T-helper 22 cell (primary cell): ENCODE measurements around the gene SAFB2.

ENCODE experiments used
- DNase-seq: peaks from one replicate; pipeline ENCODE4 v3.0.0-alpha.2; 2020; ENCODE audit warnings: low read depth

The SAFB2 gene

DNA sequence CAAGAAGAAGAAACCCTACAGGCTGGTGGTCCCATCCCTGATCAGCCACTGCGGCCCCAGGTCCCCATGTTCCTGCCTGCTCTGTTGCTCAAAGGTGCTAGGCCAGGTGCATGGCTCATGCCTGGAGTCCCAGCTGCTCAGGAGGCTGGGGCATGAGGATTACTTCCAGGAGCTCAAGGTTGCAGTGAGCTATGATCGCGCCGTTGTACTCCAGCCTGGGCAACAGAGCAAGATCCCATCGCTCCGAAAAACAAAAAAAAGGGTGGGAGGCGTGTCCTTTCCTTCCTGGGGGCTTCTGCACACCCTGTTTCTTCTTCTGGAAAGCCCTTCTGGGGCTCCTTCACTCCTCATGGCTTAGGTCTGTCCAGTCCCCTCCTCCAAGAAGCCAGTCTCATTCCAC, 42.9 kb downstream of the SAFB2 start:
- DNase-seq = no peak

DNA sequence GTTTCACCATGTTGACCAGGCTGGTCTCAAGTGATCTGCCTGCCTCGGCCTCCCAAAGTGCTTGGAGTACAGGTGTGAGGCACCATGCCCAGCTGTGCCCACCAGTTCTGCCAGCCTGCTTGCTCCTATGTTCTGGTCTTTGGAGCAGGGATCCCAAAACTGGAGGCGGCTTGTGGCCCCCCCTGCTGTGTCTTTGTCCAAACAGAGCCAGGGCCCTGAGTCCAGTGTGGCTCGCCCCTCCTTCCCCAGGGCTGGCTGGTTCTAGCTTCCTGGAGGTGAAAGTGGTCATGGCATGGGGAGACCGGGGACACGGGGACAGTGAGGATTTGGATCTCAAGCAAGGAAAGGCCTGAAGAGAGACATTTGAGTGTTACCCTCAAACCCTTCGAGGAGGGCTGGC, 43.3 kb downstream of the SAFB2 start:
- no peak for DNase-seq

DNA sequence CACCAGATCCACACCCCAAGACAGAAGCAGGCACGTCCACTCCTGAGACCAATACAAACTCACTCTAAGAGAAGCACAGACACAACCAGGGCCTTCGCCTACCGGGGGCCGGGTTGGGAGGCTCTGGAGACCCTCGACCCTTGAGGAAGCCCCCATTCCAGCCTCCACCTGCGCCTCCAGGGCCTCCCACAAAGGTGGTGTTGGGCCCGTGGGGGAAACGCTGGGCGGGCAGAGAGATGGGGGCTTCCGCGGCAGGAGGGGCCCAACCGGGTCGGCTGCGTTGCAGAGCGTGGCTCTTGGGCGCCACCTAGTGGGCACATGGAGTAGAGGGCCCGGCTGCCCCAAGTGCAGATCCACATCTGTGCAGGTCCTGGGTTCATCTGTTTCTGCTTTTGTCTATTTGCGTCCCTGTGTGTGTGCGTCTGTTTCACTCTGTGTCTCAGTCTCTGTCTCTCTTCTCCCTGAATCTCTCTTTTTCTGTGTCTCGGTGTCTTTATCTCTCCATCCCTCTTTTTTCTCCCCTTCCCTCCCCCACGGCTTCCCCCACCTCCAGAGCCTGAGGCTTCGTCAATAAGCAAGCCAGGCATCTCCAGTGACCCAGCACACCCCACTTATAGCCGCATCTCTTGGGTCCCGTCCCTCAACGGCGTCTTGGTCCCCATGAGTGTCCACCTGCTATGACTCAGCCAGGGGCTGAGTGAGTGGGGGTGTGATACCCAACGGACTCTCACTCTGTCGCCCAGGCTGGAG, 44.3 kb downstream of the SAFB2 start:
- DNase-seq = peak; percentile 25

DNA sequence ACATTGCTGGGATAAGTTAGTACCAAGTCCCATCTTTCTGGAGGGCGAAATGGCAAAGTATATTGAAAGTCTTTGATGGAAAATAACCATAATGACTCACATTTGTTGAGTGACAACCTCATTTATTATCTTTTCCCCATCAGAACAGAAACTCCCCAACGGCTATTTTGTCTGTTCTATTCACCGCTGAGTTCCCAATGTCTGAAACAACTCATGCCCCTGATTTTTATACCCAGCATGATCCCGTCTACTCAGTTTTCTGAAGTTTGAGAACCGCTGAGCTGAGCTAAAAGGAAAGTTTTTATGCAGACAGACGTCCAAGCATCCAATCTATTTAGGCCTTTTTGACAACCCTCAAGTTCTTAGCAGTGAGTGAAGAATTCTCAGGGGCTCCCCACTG, 47.0 kb downstream of the SAFB2 start:
- DNase-seq = no peak

DNA sequence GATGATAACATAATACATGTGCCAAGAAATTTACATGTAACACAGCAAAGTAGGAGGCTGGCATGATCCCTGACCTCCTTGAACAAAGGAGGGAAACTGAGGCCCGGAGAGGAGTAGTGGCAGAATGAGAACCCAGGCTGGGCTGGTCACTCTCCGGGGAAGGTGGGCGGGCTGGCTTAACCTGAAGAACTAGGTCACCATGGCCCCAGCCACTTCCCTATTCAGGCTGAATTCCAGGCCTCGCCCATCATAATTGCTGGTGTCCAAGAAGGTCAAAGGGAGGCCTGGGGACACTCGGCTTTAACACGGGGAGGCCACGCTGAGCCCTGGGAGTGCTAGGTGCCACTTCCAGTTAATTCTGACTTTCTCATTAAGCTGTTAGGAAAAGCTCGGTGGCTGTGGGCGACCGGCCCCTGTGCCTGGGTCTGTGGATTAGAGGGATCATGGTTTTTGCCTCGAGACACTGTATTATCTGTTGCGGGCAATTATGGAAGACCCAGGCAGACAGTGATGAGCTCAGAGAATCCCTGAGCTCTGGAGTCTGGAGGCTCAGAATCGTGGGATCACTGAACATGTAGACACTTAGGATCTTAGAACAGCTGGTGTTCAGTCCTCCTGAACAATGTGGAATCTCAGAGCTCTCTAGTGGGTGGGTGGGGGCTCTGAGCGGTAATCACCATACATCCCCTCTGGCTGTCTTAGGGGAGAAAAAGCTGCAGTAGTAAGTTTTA, 49.9 kb downstream of the SAFB2 start:
- DNase-seq = no peak

DNA sequence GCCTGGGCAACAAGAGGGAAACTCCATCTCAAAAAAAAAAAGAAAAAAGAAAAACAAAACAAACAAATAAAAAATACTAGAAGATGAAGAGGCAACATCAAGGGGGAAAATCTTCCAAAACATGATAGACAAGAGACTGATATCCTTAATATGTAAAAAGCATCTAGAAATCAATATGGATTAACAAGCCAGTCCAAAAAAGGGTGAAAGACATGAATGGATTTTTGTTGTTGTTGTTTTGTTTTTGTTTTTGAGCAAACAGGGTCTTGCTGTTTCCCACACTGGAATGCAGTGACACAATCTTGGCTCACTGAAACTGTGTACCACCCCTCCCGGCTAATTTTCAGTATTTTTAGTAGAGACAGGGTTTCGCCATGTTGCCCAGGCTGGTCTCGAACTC, 50.8 kb downstream of the SAFB2 start:
- no peak for DNase-seq

DNA sequence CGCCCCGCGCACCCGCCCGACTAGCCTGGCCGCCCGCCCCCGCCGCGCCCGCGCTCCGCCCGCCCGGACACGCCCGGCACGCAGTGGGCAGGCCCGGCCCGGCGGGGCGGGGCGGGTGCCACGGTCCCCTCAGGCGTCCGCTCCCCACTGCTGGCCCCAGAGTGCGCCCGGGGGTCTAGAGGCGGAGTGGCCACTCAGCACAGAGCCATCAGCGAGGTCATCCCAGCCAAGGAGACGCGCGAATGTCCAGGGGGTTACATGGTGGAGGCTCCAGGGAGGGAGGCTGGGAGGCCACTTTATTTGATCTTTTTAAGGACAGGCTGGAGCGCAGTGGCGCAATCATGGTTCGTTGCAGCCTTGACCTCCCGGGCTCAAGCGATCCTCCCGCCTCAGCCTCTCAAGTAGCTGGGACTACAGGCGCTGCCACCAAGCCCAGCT, 54.6 kb downstream of the SAFB2 start:
- DNase-seq = no peak

DNA sequence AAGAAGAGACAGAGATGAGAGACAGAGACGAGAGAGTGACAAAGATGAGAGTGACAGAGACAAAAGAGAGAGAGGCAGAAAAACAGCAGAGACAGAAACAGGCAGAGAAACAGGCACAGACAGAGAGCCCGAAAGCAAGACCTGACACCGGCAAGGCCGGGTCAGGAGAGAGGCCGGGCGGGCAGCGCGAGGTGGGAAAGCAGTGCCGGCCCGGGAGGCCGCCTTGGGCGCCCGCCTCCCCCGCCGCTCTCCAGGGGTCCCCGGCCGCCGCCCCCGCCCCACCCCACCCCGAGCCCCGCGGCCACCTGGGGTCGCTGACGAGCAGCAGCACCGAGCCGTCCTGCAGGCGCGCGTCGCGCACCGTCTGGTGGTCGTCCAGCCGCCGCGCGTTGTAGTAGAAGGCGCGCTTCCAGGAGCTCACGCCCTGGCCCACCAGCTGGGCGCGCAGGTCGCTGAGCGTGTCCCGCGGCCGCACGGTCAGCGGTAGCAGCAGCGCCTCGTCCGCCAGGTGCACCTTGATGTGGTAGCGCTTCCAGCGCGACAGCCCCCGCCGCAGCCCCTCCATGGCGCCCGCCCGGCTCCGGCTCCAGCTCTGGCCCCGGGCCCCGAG, 55.1 kb downstream of the SAFB2 start, which contains the start of gene TINCR:
Gene TINCR, minus strand, starts transcription at position 594 of the 610 bp plus-strand sequence.
- DNase-seq = no peak

DNA sequence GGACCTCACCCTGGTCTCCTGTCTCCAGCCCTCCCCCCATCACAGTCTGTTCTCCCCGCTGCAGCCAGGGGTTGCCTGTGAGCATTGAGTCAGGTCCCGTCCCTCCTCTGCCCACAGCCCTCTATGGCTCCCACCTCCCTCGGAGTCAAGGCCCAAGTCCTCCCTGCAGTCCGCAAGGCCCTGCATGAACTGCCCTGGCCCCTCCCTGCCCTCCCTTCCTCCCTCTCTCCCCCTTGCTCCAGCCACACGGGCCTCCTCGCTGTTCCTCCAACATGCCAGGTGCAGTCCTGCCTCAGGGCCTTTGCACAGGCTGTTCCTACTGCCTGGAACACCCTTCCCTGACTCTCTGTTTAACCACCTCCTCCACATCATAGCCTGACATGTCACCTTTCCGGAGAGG, 57.6 kb downstream of the SAFB2 start:
- DNase-seq = no peak

DNA sequence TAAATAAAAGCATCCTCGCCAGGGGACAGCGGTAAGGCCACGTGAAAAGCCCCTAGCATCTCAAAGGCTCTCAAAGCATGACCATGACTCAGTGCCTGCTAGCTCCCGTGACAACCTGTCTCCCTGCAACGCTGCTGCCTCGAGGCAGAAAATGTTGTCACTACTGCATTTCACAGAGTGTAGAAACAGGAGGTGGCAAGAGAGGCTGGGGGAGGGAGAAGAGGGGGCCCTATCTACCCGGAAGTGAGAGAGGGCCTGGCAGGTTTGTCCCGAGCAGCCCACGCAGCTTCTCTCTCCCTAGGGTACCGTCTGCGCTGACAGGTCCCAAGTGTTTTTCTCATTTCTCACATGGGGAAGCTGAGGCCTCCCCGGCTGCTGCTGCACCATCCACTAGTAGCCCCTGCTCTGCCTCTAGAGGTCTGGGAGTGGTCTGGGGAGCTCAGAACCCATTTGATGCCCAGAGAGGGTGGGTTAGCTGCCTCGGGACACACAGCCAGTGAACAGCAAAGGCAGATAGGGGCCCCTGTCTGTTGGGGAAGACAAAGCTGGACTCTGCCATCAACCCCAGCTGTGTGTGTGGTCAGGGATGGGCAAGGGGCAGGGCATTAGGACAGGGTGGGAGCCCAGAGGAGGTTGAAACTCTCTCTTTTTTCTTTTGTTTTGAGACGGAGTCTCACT, 58.5 kb downstream of the SAFB2 start:
- DNase-seq = no peak

DNA sequence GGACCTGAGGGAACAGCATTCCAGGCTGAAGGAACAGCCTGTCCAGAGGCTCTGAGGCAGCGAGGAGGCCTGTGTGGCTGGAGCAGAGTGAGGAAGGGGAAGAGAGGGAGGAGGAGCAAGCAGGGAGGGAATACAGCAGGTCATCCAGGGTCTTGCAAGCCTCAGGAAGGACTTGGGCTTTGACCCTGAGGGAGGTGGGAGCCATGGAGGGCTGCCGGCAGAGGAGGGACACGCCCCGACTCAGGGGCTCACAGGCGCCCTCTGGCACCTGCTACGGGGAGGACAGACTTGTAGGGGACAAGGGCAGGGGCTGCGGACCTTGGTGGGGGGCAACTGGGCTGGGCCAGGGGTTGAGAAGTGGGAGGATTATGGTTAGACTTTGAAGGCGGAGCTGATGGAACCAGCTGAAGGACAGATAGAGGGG, 59.6 kb downstream of the SAFB2 start:
- no peak for DNase-seq

DNA sequence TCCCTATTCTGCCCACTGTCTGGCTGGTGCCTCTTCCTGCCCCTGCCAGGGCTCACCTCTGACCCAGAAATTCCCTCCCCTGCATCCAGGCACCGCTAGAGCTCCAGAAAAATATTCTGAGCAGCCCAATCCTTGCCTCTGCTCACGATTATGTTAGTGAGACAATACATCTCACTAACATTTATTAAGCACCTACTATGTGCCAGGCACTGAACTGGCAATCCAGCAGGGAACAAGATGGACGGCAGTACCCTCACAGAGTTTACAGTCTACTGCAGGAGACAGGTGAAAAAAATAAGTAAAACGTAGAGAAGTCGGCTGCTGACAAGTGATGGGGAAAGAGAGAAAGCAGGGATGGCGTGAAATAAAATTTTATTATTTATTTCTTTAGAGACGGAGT, 60.3 kb downstream of the SAFB2 start:
- no peak for DNase-seq

DNA sequence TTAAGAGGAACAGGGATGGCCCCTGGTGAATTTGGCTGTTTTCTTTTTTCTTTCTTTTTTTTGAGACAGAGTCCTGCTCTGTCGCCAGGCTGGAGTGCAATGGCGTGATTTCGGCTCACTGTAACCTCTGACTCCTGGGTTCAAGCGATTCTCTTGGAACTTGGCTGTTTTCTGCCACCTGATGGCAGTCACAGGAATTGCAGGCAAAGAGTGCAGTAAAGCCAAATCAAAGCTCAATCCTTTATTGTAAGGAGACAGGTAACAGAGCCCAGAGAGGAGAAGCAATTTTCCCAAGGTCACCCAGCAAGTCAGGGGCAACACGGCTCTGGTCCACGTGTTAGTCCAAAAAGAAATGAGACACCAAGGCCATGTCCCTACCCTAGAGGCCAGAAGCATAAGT, 61.0 kb downstream of the SAFB2 start:
- DNase-seq = no peak

DNA sequence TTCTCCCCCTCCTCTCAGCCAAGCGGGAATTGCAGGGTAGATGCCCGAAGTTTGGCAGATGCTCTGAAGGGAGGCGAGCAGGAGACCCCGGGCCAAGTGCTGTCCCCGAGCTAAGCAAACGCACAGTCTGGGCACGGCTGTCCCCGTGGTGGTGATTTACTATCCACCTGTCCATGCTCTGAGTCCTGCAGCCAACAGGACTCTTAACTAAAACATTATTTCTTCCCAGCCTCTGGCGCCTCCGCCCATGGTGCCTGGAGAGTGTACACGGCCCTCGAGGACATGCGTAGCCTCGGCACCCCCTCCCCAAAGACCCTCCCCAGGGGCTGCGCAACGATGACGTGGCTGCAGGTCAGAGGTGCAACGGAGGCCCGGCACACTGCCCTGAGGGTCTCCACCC, 62.4 kb downstream of the SAFB2 start:
- DNase-seq = no peak

DNA sequence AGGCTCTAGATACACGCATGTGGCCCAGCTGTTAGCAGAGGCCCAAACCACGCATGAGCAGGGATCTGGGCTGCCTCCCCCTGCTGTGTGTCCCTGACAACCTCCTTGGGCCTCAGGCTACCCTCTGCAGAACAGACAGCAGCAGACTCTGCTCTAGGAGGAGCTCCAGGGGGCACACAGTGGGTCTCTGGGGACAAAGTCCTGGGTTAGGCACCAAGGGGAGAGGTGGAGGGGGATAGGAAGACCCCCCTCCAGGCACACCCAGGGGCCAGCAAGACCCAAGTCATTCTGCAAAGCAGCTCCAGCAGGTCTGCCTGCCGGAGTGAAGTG, 62.8 kb downstream of the SAFB2 start:
- DNase-seq = no peak

DNA sequence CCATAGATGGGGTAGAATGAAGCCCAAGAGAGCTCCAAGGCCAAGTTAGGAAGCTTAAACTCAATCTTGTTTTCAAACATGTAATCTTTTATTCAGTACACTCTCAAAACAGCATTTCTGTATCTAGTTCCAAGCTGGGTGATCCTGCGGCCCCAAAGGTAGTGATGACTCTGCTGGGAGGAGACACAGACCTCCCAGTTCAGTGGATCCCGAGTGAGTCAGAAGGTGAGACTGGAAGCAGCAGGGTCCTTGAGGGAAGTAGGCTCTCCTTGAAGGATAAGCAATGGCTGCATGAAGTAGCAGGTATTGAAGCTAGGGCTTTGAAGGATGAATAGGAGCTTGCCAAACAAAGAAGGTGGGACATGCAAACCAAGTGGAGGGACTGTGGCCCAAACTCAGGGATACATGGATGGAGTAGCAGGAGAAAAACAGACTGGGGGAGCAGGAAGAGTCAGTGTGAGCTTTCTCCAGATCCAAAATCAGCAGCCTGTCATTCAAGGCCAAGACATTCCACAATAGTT, 64.4 kb downstream of the SAFB2 start:
- DNase-seq = no peak

DNA sequence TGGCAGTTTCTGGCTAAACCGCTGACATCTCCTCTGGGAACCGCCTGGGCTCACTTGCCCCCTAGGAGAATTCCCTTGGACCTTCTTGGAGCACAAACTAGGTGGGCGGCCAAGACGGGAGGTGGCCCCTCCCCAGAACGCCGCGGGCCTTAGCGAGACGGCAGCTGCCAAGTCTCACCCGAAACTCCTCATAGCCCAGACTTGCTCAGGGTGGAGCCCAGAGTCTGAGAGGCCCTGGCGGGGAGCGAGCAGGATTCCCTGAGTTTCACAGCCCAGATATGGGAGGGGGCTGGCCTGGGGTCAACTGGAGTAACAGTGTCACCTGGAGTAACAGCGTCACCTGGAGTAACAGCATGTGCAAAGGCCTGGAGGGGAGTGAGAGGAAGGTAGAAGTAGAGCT, 64.9 kb downstream of the SAFB2 start:
- no peak for DNase-seq

DNA sequence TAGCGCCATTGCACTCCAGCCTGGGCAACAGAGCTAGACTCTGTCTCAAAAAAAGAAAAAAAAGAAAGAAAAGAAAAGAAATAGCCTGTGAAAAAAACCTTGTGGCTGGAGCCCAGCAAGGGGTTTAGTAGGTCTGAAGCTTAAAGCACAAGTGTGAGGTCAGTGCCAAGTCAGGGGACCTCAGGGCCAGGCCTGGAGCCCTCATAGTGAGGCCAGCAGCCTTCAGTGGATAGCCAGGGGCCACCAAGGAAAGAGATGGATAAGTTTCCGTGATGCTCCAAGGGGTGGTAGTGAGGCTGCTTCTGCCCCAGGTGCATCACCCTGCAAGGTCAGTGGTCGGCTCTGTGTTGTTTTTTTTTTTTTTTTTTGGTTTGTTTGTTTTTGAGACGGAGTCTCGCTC, 67.7 kb downstream of the SAFB2 start:
- no peak for DNase-seq

DNA sequence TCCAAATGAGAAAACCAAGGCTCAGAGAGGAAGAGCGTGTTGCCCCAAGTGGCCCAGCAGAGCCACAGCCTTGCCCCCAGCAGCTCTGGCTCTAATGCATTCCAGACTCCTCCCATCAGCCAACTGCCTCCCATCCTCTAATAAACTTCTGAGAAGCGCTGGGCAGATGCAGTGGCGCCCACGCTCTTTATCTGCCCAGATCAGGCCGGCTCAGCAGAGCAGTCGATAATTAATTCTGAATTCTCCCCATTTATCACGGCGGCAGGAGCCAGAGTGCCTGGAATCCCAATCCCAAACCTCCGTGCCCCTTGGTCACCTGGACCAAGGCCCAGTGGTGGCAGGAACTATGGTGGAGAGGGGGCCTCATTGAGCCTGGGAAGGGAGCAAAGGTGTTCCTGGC, 68.7 kb downstream of the SAFB2 start:
- no peak for DNase-seq

DNA sequence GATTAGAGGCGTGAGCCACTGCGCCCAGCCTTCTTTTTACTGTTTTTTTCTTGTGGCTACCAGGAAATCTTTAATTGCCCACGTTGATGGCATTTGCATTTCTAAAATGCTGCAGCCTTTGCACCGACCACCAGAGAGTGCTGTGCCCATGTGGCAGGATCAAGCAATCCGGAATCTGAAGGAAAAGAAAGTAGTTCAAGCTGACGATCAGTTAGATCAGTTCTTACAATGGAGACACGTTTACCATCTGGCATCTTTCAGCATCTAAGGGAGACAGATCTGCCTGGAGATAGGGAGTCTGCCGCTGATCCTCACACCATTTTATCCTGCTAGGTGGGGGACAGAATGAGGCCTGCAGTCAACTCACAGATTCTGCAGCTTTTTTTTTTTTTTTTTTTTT, 74.7 kb downstream of the SAFB2 start:
- DNase-seq = no peak

DNA sequence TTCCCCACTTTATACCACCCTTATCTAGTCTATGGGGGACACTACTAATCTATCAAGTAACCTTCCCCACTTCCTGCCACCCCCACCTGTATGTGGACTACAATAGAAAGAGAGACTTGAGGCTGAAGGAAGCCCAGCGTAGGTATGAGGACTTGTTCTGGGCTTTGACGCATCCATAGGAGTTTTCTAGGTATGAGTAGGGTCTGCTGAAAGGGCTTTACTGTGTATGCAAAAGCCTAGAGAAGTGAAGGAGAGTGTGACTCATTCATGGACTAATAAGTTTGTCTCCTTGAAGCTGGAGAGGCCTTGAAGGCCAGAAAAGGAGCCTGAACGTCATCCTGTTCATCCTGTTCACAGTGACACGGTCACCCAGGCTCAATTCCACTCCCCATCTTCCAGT, 76.6 kb downstream of the SAFB2 start:
- DNase-seq = no peak

DNA sequence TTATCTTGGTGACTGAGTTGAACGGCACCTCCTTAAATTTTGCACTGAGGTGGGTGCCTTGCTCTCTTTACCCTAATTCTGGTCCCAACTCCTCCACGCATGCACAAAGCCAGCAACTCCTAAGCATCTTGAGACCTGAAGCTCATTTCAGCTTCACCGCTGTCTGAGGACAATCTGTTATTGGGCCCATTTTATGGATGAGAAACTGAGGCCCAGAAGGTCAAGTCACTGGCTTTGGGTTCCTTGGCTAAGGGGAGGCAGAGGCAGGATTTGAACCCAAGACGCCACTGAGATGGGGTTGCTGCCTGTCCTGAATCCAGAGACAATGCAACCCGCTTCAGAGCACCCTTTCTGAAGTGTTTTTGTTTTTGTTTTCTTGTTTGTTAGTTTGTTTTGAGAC, 77.5 kb downstream of the SAFB2 start:
- DNase-seq = no peak

DNA sequence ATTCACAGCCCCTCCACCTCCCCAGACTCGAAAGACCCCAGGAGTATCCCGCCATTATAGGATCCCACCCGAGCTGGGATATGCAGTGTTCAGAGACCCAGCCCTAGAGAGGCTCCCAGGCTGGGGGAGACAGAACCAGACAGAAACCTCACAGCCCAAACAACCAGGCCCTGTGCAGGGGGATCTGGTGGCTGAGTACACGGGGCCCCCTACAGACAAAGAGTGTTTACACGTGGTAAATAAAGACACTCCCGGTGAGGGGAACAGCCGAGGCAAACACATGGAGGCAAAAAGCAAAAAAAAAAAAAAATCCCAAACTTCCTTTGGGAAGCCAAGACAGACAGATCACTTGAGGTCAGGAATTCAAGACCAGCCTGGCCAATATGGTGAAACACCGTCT, 79.9 kb downstream of the SAFB2 start:
- no peak for DNase-seq
